ENCODE data around the gene ADAM12. TPM values are rescaled to one million over a fixed set of nuclear protein-coding genes. Genes with fewer than 3 reads are reported as not detected.

The ADAM12 gene
- total RNA-seq, 1 experiment from 2014 or later: 0.24 TPM

- Histone ChIP-seq H3K9ac (ENCODE audit: extremely low read depth, insufficient read length, low read length) (no peak overlapping the region), H3K79me1 (ENCODE audit: insufficient read depth, low read depth, low read length, poor library complexity, severe bottlenecking) (no peaks in the 10 kb centered on the region), H4K5ac (ENCODE audit: insufficient read length, low read depth, low read length) (no peak overlapping the region), H3K4me2 (ENCODE audit: insufficient read depth, insufficient read length, low read length) (no peak overlapping the region), H3K79me2 (ENCODE audit: insufficient read depth, low read length) (no peaks in the 10 kb centered on the region), H4K20me1 (ENCODE audit: control insufficient read depth, insufficient read depth, insufficient read length) (no peaks in the 10 kb centered on the region), H3K56ac (ENCODE audit: insufficient read length, low read depth, low read length) (no peak overlapping the region), H3K9me3 (ENCODE audit: control insufficient read depth, low read depth, low read length) (no peaks in the 10 kb centered on the region), H3K23ac (ENCODE audit: insufficient read length, low read depth, low read length) (no peak overlapping the region), H3K23me2 (ENCODE audit: insufficient read length, low read depth, low read length, poor library complexity, severe bottlenecking) (no peaks in the 10 kb centered on the region), H4K91ac (ENCODE audit: insufficient read length, low read depth, low read length) (no peak overlapping the region), H3K27me3 (ENCODE audit: insufficient read depth, low read length) (no peaks in the 10 kb centered on the region), H3K4me1 (ENCODE audit: insufficient read depth, low read length) (no peaks in the 10 kb centered on the region), H2AK5ac (ENCODE audit: insufficient read length, low read length) (no peak overlapping the region), H4K8ac (replicated peaks; ENCODE audit: insufficient read length, low read depth, low read length) (no peak overlapping the region), H3K4ac (ENCODE audit: low read depth, low read length) (no peak overlapping the region), H2BK12ac (ENCODE audit: insufficient read length, low read depth, low read length) (no peak overlapping the region), H2BK20ac (ENCODE audit: low read depth, low read length, poor library complexity, severe bottlenecking) (no peak overlapping the region), H3K18ac (ENCODE audit: insufficient read length, low read depth, low read length) (no peak overlapping the region), H2AFZ (ENCODE audit: low read length) (no peak overlapping the region), H2BK5ac (ENCODE audit: insufficient read length, low read length) (no peak overlapping the region), H2BK120ac (ENCODE audit: low read depth, low read length, poor library complexity, severe bottlenecking) (no peak overlapping the region), H3T11ph (ENCODE audit: low read length) (no peak overlapping the region), H3K14ac (ENCODE audit: insufficient read depth, low read length) (no peak overlapping the region), H3K27ac (ENCODE audit: insufficient read length, low read depth, low read length) (no peak overlapping the region), H2BK15ac (ENCODE audit: low read depth, low read length) (no peak overlapping the region)
- H3K4me3 Mint-ChIP-seq: no peak overlapping the region
- peaks cover 3 to 9% of the 10 kb centered on the region in 2 experiments; a peak in 2 of 4 replicates for H3K4me1 Mint-ChIP-seq
- no peaks in the 10 kb centered on the region; the same call in none of the 2 replicates for H3K27me3 Mint-ChIP-seq (ENCODE audit: low read depth)
- WGBS (ENCODE audit: extremely low coverage, insufficient read length, low lambda C conversion rate): no CpG with 5 or more reads among the region's 4 CpGs
- no peaks in the 10 kb centered on the region; a peak in 1 of 7 replicates for H3K36me3 Mint-ChIP-seq (ENCODE audit: insufficient read depth in 1 of 3, low read depth in 3 of 3)
- no peaks in the 10 kb centered on the region for H3K9me3 Mint-ChIP-seq
- H3K27ac Mint-ChIP-seq: no peak overlapping the region
- TF ChIP-seq, protein P1, sequence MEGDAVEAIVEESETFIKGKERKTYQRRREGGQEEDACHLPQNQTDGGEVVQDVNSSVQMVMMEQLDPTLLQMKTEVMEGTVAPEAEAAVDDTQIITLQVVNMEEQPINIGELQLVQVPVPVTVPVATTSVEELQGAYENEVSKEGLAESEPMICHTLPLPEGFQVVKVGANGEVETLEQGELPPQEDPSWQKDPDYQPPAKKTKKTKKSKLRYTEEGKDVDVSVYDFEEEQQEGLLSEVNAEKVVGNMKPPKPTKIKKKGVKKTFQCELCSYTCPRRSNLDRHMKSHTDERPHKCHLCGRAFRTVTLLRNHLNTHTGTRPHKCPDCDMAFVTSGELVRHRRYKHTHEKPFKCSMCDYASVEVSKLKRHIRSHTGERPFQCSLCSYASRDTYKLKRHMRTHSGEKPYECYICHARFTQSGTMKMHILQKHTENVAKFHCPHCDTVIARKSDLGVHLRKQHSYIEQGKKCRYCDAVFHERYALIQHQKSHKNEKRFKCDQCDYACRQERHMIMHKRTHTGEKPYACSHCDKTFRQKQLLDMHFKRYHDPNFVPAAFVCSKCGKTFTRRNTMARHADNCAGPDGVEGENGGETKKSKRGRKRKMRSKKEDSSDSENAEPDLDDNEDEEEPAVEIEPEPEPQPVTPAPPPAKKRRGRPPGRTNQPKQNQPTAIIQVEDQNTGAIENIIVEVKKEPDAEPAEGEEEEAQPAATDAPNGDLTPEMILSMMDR (conservative IDR thresholded peaks at IDR 0.05): no peak
- DNase-seq: no peak
Observed at GRCh38 chr10:126084369-126084768, 303.9 kb downstream of the ADAM12 start.

Measured in H9 (cell line).